H9 (cell line): ENCODE results near the gene SLC24A3. TPM values are rescaled to one million over a fixed set of nuclear protein-coding genes. Genes with fewer than 3 reads are reported as not detected.

Source experiments
- DNase-seq: peaks from one replicate; pipeline ENCODE4 v3.0.0-alpha.2; 2017
- H2AFZ ChIP-seq: one replicate; pipeline ENCODE4 v1.6.1; 2013; ENCODE audit warnings: mild to moderate bottlenecking, low read length, control low read depth, moderate library complexity
- H2AK5ac ChIP-seq: 2 replicates; pipeline ENCODE4 v1.6.1; 2013; ENCODE audit warnings: low read length, control low read depth, mixed read lengths; ENCODE audit not compliant: insufficient read length
- H2BK120ac ChIP-seq: one replicate; pipeline ENCODE4 v1.6.1; 2013; ENCODE audit warnings: low read depth, mild to moderate bottlenecking, low read length, control low read depth, inconsistent platforms; ENCODE audit not compliant: poor library complexity, severe bottlenecking
- H2BK12ac ChIP-seq: 2 replicates; pipeline ENCODE4 v1.6.1; 2013; ENCODE audit warnings: low read length, control low read depth, mixed read lengths, low read depth; ENCODE audit not compliant: insufficient read length
- H2BK15ac ChIP-seq: 2 replicates; pipeline ENCODE4 v1.6.1; 2013; ENCODE audit warnings: low read depth, low read length, control low read depth
- H2BK20ac ChIP-seq: one replicate; pipeline ENCODE4 v1.6.1; 2013; ENCODE audit warnings: low read depth, mild to moderate bottlenecking, low read length, control low read depth, inconsistent platforms; ENCODE audit not compliant: poor library complexity, severe bottlenecking
- H2BK5ac ChIP-seq: 2 replicates; pipeline ENCODE4 v1.6.1; 2013; ENCODE audit warnings: low read length, control low read depth, mixed read lengths; ENCODE audit not compliant: insufficient read length
- H3K14ac ChIP-seq: 2 replicates; pipeline ENCODE4 v1.6.1; 2013; ENCODE audit warnings: low read length, control low read depth; ENCODE audit not compliant: insufficient read depth
- H3K18ac ChIP-seq: 2 replicates; pipeline ENCODE4 v1.6.1; 2013; ENCODE audit warnings: low read depth, mild to moderate bottlenecking, mixed read lengths, low read length, control low read depth; ENCODE audit not compliant: insufficient read length
- H3K23ac ChIP-seq: 2 replicates; pipeline ENCODE4 v1.6.1; 2013; ENCODE audit warnings: low read length, control low read depth, mixed read lengths, low read depth; ENCODE audit not compliant: insufficient read length
- H3K23me2 ChIP-seq: 2 replicates; pipeline ENCODE4 v1.6.1; 2013; ENCODE audit warnings: low read depth, mild to moderate bottlenecking, mixed read lengths, low read length, control low read depth; ENCODE audit not compliant: insufficient read length, poor library complexity, severe bottlenecking
- H3K27ac ChIP-seq: 2 replicates; pipeline ENCODE4 v1.5.1; 2013; ENCODE audit warnings: low read length, control low read depth, mixed read lengths, low read depth; ENCODE audit not compliant: insufficient read length
- H3K27me3 ChIP-seq: 2 replicates; pipeline ENCODE4 v1.6.1; 2013; ENCODE audit warnings: low read length, control low read depth, inconsistent platforms; ENCODE audit not compliant: insufficient read depth
- H3K4ac ChIP-seq: 2 replicates; pipeline ENCODE4 v1.6.1; 2013; ENCODE audit warnings: low read depth, mild to moderate bottlenecking, control low read depth, inconsistent platforms, low read length, moderate library complexity
- H3K4me1 ChIP-seq: 2 replicates; pipeline ENCODE4 v1.6.1; 2013; ENCODE audit warnings: low read length, control low read depth, inconsistent platforms; ENCODE audit not compliant: insufficient read depth
- H3K4me2 ChIP-seq: 2 replicates; pipeline ENCODE4 v1.6.1; 2013; ENCODE audit warnings: low read length, control low read depth, mixed read lengths; ENCODE audit not compliant: insufficient read length, insufficient read depth
- H3K56ac ChIP-seq: 2 replicates; pipeline ENCODE4 v1.6.1; 2013; ENCODE audit warnings: low read depth, mild to moderate bottlenecking, mixed read lengths, low read length, control low read depth; ENCODE audit not compliant: insufficient read length
- H3K79me1 ChIP-seq: 2 replicates; pipeline ENCODE4 v1.6.1; 2013; ENCODE audit warnings: low read depth, mild to moderate bottlenecking, moderate library complexity, low read length, control low read depth, inconsistent platforms; ENCODE audit not compliant: insufficient read depth, poor library complexity, severe bottlenecking
- H3K79me2 ChIP-seq: 2 replicates; pipeline ENCODE4 v1.6.1; 2013; ENCODE audit warnings: low read length, control low read depth, inconsistent platforms; ENCODE audit not compliant: insufficient read depth
- H3K9ac ChIP-seq: 2 replicates; pipeline ENCODE4 v1.6.1; 2013; ENCODE audit warnings: low read length, control low read depth, mixed read lengths; ENCODE audit not compliant: insufficient read length; ENCODE audit errors: extremely low read depth
- H3K9me3 ChIP-seq: one replicate; pipeline ENCODE4 v1.6.1; 2013; ENCODE audit warnings: low read depth, low read length, inconsistent platforms; ENCODE audit not compliant: control insufficient read depth
- H3T11ph ChIP-seq: one replicate; pipeline ENCODE4 v1.6.1; 2013; ENCODE audit warnings: mild to moderate bottlenecking, low read length, control low read depth, inconsistent platforms
- H4K20me1 ChIP-seq: one replicate; pipeline ENCODE4 v1.6.1; 2013; ENCODE audit not compliant: control insufficient read depth, insufficient read length, insufficient read depth
- H4K5ac ChIP-seq: 2 replicates; pipeline ENCODE4 v1.6.1; 2013; ENCODE audit warnings: low read depth, mild to moderate bottlenecking, mixed read lengths, low read length, control low read depth; ENCODE audit not compliant: insufficient read length
- H4K8ac ChIP-seq: replicated peaks from 2 replicates; pipeline ENCODE4 v1.6.1; 2013; ENCODE audit warnings: low read length, control low read depth, mixed read lengths, low read depth; ENCODE audit not compliant: insufficient read length
- H4K91ac ChIP-seq: 2 replicates; pipeline ENCODE4 v1.6.1; 2013; ENCODE audit warnings: low read depth, mild to moderate bottlenecking, moderate library complexity, mixed read lengths, low read length, control low read depth; ENCODE audit not compliant: insufficient read length
- H3K27ac Mint-ChIP-seq, 3 experiments: 2 replicates in 2 of 3; 3 replicates in 1 of 3; pipeline ENCODE4 v1.8.0; 2020 to 2021; ENCODE audit warnings: mixed read lengths in 3 of 3, mild to moderate bottlenecking in 1 of 3, moderate library complexity in 1 of 3
- H3K27me3 Mint-ChIP-seq: 2 replicates; pipeline ENCODE4 v1.8.0; 2021; ENCODE audit warnings: low read depth, mild to moderate bottlenecking, moderate library complexity, mixed read lengths
- H3K36me3 Mint-ChIP-seq, 3 experiments: 2 replicates in 2 of 3; 3 replicates in 1 of 3; pipeline ENCODE4 v1.8.0; 2020 to 2021; ENCODE audit warnings: low read depth in 3 of 3, mixed read lengths in 3 of 3; ENCODE audit not compliant: insufficient read depth in 1 of 3
- H3K4me1 Mint-ChIP-seq, 2 experiments: 2 replicates each; pipeline ENCODE4 v1.8.0; 2020; ENCODE audit warnings: mixed read lengths in 2 of 2
- H3K4me3 Mint-ChIP-seq, 2 experiments: 2 replicates in 1 of 2; 3 replicates in 1 of 2; pipeline ENCODE4 v1.8.0; 2020 to 2021; ENCODE audit warnings: mild to moderate bottlenecking in 2 of 2, mixed read lengths in 2 of 2, moderate library complexity in 1 of 2
- H3K9me3 Mint-ChIP-seq, 2 experiments: 2 replicates in 1 of 2; 3 replicates in 1 of 2; pipeline ENCODE4 v1.8.0; 2020; ENCODE audit warnings: mild to moderate bottlenecking in 2 of 2, mixed read lengths in 2 of 2, moderate library complexity in 1 of 2
- CTCF ChIP-seq: fragments of 200-600 bp; sonication (generic); conservative IDR thresholded peaks from 3 replicates; pipeline ENCODE4 v1.8.0; 2021; ENCODE audit warnings: antibody characterized with exemption, mild to moderate bottlenecking
- WGBS: extraction: QIAGEN DNeasy Blood & Tissue Kit; methylation state at CpG from one replicate; pipeline ENCODE4 v1.1.7; 2013; ENCODE audit warnings: missing lambda C conversion rate, low lambda C conversion rate, mixed read lengths; ENCODE audit not compliant: insufficient read length; ENCODE audit errors: extremely low coverage; 5-methylcytosine and 5-hydroxymethylcytosine counted together
- total RNA-seq: library from RNA; stranded (reverse); gene quantifications from 2 replicates; pipeline ENCODE4 v1.2.1, GENCODE V29; 2021

SLC24A3 gene
- total RNA-seq, 1 experiment from 2014 or later, result 0.83 TPM

GRCh38 chr20:19619904-19620430, 407.5 kb downstream of the SLC24A3 start:
- no peak overlapping the region for H4K8ac ChIP-seq
- H3K23me2 ChIP-seq, result no peaks in the 10 kb centered on the region
- peaks cover 18% of the 10 kb centered on the region; the same call in 1 of the 2 replicates for H3K4me1 ChIP-seq
- H2BK15ac ChIP-seq, result no peak overlapping the region
- no peak overlapping the region for H3K27ac ChIP-seq
- H3T11ph ChIP-seq, result no peak overlapping the region
- peaks cover 14% of the 10 kb centered on the region for H3K27me3 Mint-ChIP-seq
- no peak overlapping the region for H3K4ac ChIP-seq
- peaks cover 33 to 37% of the 10 kb centered on the region in 2 experiments for H3K4me1 Mint-ChIP-seq
- H3K4me2 ChIP-seq, result peak overlapping the region; percentile 18
- H3K14ac ChIP-seq, result no peak overlapping the region
- no peak overlapping the region for H2AFZ ChIP-seq
- H3K23ac ChIP-seq, result no peak overlapping the region
- no peak overlapping the region for H3K18ac ChIP-seq
- peaks cover 0 to 19% (median 14%) of the 10 kb centered on the region in 3 experiments; a peak in 5 of 7 replicates for H3K36me3 Mint-ChIP-seq
- H2BK12ac ChIP-seq, result no peak overlapping the region
- H4K5ac ChIP-seq, result no peak overlapping the region
- H3K56ac ChIP-seq, result no peak overlapping the region
- H3K4me3 Mint-ChIP-seq, result no peak overlapping the region
- no peak for TF ChIP-seq CTCF
- H2AK5ac ChIP-seq, result no peak overlapping the region
- peaks cover 5 to 13% of the 10 kb centered on the region in 2 experiments; a peak in 4 of 5 replicates for H3K9me3 Mint-ChIP-seq
- no peak overlapping the region for H3K9ac ChIP-seq
- no peak overlapping the region for H2BK120ac ChIP-seq
- no peaks in the 10 kb centered on the region; the same call in 1 of the 2 replicates for H3K27me3 ChIP-seq
- no peaks in the 10 kb centered on the region for H3K79me1 ChIP-seq
- no peak for DNase-seq
- H3K27ac Mint-ChIP-seq, result peak overlapping the region in 2 of 3 experiments; percentile 35 to 76; a peak in 3 of 7 replicates
- H4K20me1 ChIP-seq, result no peaks in the 10 kb centered on the region
- H4K91ac ChIP-seq, result no peak overlapping the region
- no peaks in the 10 kb centered on the region for H3K9me3 ChIP-seq
- no CpG with 5 or more reads among the region's 2 CpGs for WGBS
- H2BK20ac ChIP-seq, result no peak overlapping the region
- H2BK5ac ChIP-seq, result no peak overlapping the region
- no peaks in the 10 kb centered on the region for H3K79me2 ChIP-seq
